Liver (tissue), 9 donors: Measurements from ENCODE around the gene LAMB3. TPM values are rescaled to one million over a fixed set of nuclear protein-coding genes. Genes with fewer than 3 reads are reported as not detected.

Experiments
- DNase-seq: peaks from one replicate; pipeline ENCODE4 v3.0.0-alpha.2; 2017; ENCODE audit warnings: low spot score
- H3K27ac ChIP-seq, 2 donors: one replicate each; pipeline ENCODE4 v1.7.0; 2013; ENCODE audit warnings: inconsistent platforms in 2 of 2, low read length in 2 of 2, control low read depth in 1 of 2, low read depth in 1 of 2, mild to moderate bottlenecking in 1 of 2
- H3K27me3 ChIP-seq, 4 donors: one replicate each; pipeline versions ENCODE4 v1.6.1 to v1.7.0; 2013; ENCODE audit warnings: low read length in 3 of 4, inconsistent platforms in 1 of 4, mild to moderate bottlenecking in 1 of 4, moderate library complexity in 1 of 4; ENCODE audit not compliant: control insufficient read depth in 4 of 4, insufficient read depth in 4 of 4
- H3K36me3 ChIP-seq, 4 donors: one replicate each; pipeline versions ENCODE4 v1.6.1 to v1.7.0; 2013; ENCODE audit warnings: low read length in 3 of 4, mild to moderate bottlenecking in 3 of 4, low read depth in 1 of 4, moderate library complexity in 1 of 4; ENCODE audit not compliant: control insufficient read depth in 4 of 4, insufficient read depth in 3 of 4
- H3K4me1 ChIP-seq, 4 donors: one replicate each; pipeline versions ENCODE4 v1.6.1 to v1.7.0; 2013; ENCODE audit warnings: low read length in 3 of 4, mild to moderate bottlenecking in 3 of 4, moderate library complexity in 1 of 4; ENCODE audit not compliant: control insufficient read depth in 4 of 4, insufficient read depth in 4 of 4
- H3K4me3 ChIP-seq, 3 donors: one replicate each; pipeline versions ENCODE4 v1.6.1 to v1.7.0; 2013; ENCODE audit warnings: low read length in 3 of 3, control low read depth in 1 of 3, low read depth in 1 of 3, mild to moderate bottlenecking in 1 of 3
- H3K9ac ChIP-seq, 2 donors: one replicate each; pipeline ENCODE4 v1.7.0; 2013; ENCODE audit warnings: low read length in 2 of 2, mild to moderate bottlenecking in 2 of 2, moderate library complexity in 2 of 2, control low read depth in 1 of 2, low read depth in 1 of 2
- H3K9me3 ChIP-seq, 4 donors: one replicate each; pipeline versions ENCODE4 v1.6.1 to v1.7.0; 2013; ENCODE audit warnings: low read length in 3 of 4; ENCODE audit not compliant: control insufficient read depth in 4 of 4
- EGR1 ChIP-seq, 2 donors: IDR thresholded peaks; 2 replicates each; pipeline ENCODE4 v1.6.1; 2016 to 2018; ENCODE audit warnings: antibody characterized with exemption in 2 of 2, low read depth in 2 of 2
- FOXA1 ChIP-seq: IDR thresholded peaks from 2 replicates; pipeline ENCODE4 v1.6.1; 2016; ENCODE audit warnings: antibody characterized with exemption
- HNF4A ChIP-seq, 2 donors: conservative IDR thresholded peaks; 2 replicates each; pipeline ENCODE4 v1.6.1; 2016; ENCODE audit warnings: antibody characterized with exemption in 2 of 2, mild to moderate bottlenecking in 2 of 2
- HNF4G ChIP-seq: IDR thresholded peaks from 2 replicates; pipeline ENCODE4 v1.6.1; 2016; ENCODE audit warnings: antibody characterized with exemption
- WGBS: extraction: QIAGEN DNeasy Blood & Tissue Kit; methylation state at CpG from one replicate; pipeline ENCODE4 v1.1.7; 2013; 5-methylcytosine and 5-hydroxymethylcytosine counted together
- polyA plus RNA-seq, 2 donors: library from polyadenylated mRNA; stranded (reverse) in 1 of 2; unstranded in 1 of 2; fragments of 200-250 nt in 1 of 2; fragments of >200 nt in 1 of 2; fragmentation: Nextera tagmentation in 1 of 2; extraction: Ambion mirVana in 1 of 2; gene quantifications; one replicate each; pipeline versions ENCODE4 v1.2.1 to v1.2.3, GENCODE V29; 2013 to 2015
- total RNA-seq, 2 donors: library from RNA; depleted of rRNA; stranded (reverse); fragments of >200 nt; gene quantifications; one replicate each; pipeline ENCODE4 v1.2.3, GENCODE V29; 2014
- TF ChIP-seq, protein P1 (sequence below): IDR thresholded peaks from 2 replicates; pipeline ENCODE4 v1.6.1; 2016; ENCODE audit warnings: antibody characterized with exemption, mild to moderate bottlenecking
- TF ChIP-seq, protein P2 (sequence below): IDR thresholded peaks from 2 replicates; pipeline ENCODE4 v1.6.1; 2016; ENCODE audit warnings: antibody characterized with exemption
- TF ChIP-seq, protein P3 (sequence below): IDR thresholded peaks from 2 replicates; pipeline ENCODE4 v1.6.1; 2016; ENCODE audit warnings: antibody characterized with exemption
- TF ChIP-seq, protein P4 (sequence below): fragments of 150-350 bp; IDR thresholded peaks from 2 replicates; pipeline ENCODE4 v1.5.1; 2017; ENCODE audit warnings: improper control_type of control experiment, low read depth, low read length; ENCODE audit not compliant: missing input control
- TF ChIP-seq, protein P5 (sequence below): IDR thresholded peaks from 2 replicates; pipeline ENCODE4 v1.6.1; 2016; ENCODE audit warnings: antibody characterized with exemption
- donor health status: healthy.
- donor health status: healthy.
- donor health status: healthy.
- donor health status: healthy.
- donor health status: healthy.

LAMB3 gene
- total and polyA plus RNA-seq, 4 donors: 1.3 to 9.1 (median 5.6) TPM

DNA sequence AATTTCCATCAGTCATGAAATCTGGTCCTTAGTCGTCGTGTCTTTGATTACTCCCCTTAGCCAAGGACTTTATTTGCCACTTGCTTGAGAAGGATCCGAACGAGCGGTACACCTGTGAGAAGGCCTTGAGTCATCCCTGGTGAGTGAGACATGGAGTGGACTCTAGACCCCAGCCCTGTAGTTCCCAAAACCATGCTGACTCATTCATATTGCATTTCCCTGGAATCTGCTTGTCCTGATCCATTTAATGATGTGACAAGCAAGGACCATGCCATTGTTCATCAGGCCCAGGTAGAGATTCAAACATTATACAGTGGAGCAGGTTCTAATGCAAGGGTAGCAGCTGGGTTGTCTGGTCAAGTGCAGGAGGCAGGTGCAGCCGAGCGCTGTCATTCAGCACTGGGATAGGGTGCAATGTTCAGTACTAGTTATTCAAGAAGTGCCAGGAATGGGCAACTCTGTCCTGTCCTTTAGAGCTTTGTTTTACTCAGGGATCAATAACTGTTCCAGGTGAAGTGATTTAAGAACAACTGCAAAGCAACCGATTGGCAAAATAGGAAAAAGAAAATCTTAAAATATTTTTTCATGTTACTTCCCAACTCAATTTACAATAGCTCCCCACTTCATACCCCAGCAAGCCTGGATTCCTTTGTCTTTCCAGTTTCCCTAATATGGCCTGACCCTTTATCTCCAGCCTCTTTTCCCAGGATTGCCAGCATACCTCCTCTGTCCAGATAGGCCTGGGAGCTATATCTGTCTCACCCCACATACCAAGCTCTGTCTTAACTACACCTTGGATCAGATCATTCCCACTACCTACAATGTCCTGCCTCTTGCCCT is 42.2 kb downstream of the LAMB3 start:
- WGBS: 72% methylated on average over 8 of the region's 8 CpGs
- Histone ChIP-seq H3K4me1 (peaks cover 0 to 6% (median 0%) of the 10 kb centered on the region in 4 donors), H3K9ac (no peak overlapping the region), H3K36me3 (no peaks in the 10 kb centered on the region), H3K9me3 (no peaks in the 10 kb centered on the region), H3K27ac (no peak overlapping the region), H3K27me3 (peaks cover 0 to 3% (median 0%) of the 10 kb centered on the region in 4 donors), H3K4me3 (no peak overlapping the region)
- peak in 1 of 2 donors; percentile 26 for TF ChIP-seq HNF4A (conservative IDR thresholded peaks at IDR 0.05)
- TF ChIP-seq EGR1 (IDR thresholded peaks at IDR 0.05; ENCODE audit: low read depth in 2 of 2): no peak
- TF ChIP-seq, protein P1, sequence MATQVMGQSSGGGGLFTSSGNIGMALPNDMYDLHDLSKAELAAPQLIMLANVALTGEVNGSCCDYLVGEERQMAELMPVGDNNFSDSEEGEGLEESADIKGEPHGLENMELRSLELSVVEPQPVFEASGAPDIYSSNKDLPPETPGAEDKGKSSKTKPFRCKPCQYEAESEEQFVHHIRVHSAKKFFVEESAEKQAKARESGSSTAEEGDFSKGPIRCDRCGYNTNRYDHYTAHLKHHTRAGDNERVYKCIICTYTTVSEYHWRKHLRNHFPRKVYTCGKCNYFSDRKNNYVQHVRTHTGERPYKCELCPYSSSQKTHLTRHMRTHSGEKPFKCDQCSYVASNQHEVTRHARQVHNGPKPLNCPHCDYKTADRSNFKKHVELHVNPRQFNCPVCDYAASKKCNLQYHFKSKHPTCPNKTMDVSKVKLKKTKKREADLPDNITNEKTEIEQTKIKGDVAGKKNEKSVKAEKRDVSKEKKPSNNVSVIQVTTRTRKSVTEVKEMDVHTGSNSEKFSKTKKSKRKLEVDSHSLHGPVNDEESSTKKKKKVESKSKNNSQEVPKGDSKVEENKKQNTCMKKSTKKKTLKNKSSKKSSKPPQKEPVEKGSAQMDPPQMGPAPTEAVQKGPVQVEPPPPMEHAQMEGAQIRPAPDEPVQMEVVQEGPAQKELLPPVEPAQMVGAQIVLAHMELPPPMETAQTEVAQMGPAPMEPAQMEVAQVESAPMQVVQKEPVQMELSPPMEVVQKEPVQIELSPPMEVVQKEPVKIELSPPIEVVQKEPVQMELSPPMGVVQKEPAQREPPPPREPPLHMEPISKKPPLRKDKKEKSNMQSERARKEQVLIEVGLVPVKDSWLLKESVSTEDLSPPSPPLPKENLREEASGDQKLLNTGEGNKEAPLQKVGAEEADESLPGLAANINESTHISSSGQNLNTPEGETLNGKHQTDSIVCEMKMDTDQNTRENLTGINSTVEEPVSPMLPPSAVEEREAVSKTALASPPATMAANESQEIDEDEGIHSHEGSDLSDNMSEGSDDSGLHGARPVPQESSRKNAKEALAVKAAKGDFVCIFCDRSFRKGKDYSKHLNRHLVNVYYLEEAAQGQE: peak; percentile 73
- DNase-seq: no peak

DNA sequence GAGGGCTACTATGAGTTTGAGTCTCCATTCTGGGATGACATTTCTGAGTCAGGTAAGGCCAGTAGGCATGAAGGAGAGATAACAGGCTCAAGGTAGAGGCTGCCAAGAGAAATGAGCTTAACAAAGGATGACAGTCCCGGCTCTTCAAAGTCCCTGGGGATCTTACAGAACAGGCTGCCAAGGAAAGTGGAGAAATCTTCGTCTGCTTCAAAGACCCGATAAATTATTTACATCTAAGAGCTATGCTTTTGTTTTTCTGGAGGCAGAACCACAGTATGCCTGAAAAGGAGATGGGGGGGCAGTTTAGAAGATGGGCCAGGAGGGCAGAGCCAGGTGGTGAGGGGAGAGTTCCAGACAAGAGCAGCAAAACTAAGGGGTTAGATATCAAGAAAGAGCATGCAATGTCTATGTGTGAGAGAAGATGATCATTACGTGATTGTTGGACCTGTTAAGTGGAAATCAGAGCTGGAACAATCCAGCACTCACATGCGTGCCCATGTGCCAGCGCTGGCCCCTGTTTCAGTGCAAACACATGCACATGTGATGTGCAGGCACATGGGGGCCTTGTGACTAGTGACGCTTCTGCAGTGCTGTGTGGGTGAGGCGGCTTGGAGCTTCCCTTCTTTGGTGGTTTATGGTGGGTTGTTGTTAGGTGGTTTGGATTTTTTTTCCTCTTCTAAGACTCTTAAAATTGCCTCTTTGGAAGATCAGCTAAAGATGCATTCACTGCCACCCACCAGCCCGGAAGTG is 43.0 kb downstream of the LAMB3 start:
- Histone ChIP-seq H3K27me3 (peaks cover 0 to 3% (median 0%) of the 10 kb centered on the region in 4 donors), H3K27ac (no peak overlapping the region), H3K4me1 (peaks cover 0 to 6% (median 0%) of the 10 kb centered on the region in 4 donors), H3K36me3 (no peaks in the 10 kb centered on the region), H3K9ac (no peak overlapping the region), H3K4me3 (no peak overlapping the region), H3K9me3 (no peaks in the 10 kb centered on the region)
- no peak for DNase-seq
- WGBS: 92% methylated on average over 9 of the region's 9 CpGs
- no peak for TF ChIP-seq HNF4A (conservative IDR thresholded peaks at IDR 0.05)
- TF ChIP-seq, protein P2, sequence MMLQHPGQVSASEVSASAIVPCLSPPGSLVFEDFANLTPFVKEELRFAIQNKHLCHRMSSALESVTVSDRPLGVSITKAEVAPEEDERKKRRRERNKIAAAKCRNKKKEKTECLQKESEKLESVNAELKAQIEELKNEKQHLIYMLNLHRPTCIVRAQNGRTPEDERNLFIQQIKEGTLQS: no peak
- TF ChIP-seq, protein P3, sequence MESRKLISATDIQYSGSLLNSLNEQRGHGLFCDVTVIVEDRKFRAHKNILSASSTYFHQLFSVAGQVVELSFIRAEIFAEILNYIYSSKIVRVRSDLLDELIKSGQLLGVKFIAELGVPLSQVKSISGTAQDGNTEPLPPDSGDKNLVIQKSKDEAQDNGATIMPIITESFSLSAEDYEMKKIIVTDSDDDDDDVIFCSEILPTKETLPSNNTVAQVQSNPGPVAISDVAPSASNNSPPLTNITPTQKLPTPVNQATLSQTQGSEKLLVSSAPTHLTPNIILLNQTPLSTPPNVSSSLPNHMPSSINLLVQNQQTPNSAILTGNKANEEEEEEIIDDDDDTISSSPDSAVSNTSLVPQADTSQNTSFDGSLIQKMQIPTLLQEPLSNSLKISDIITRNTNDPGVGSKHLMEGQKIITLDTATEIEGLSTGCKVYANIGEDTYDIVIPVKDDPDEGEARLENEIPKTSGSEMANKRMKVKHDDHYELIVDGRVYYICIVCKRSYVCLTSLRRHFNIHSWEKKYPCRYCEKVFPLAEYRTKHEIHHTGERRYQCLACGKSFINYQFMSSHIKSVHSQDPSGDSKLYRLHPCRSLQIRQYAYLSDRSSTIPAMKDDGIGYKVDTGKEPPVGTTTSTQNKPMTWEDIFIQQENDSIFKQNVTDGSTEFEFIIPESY: no peak
- TF ChIP-seq FOXA1: no peak
- TF ChIP-seq, protein P4, sequence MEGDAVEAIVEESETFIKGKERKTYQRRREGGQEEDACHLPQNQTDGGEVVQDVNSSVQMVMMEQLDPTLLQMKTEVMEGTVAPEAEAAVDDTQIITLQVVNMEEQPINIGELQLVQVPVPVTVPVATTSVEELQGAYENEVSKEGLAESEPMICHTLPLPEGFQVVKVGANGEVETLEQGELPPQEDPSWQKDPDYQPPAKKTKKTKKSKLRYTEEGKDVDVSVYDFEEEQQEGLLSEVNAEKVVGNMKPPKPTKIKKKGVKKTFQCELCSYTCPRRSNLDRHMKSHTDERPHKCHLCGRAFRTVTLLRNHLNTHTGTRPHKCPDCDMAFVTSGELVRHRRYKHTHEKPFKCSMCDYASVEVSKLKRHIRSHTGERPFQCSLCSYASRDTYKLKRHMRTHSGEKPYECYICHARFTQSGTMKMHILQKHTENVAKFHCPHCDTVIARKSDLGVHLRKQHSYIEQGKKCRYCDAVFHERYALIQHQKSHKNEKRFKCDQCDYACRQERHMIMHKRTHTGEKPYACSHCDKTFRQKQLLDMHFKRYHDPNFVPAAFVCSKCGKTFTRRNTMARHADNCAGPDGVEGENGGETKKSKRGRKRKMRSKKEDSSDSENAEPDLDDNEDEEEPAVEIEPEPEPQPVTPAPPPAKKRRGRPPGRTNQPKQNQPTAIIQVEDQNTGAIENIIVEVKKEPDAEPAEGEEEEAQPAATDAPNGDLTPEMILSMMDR: no peak
- TF ChIP-seq, protein P5, sequence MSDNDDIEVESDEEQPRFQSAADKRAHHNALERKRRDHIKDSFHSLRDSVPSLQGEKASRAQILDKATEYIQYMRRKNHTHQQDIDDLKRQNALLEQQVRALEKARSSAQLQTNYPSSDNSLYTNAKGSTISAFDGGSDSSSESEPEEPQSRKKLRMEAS: no peak
- TF ChIP-seq HNF4G: no peak
- TF ChIP-seq EGR1 (IDR thresholded peaks at IDR 0.05; ENCODE audit: low read depth in 2 of 2): no peak
